ENCODE measurements around the gene SMIM38. TPM values are rescaled to one million over a fixed set of nuclear protein-coding genes. Genes with fewer than 3 reads are reported as not detected.
"Not testable (repeated sequence)": the region's sequence is repeated elsewhere in the genome, so short reads cannot be mapped to it uniquely, and the experiment has no call there.

SMIM38 gene
- total RNA-seq, 1 donor from 2014 or later = 0.32 TPM

DNA sequence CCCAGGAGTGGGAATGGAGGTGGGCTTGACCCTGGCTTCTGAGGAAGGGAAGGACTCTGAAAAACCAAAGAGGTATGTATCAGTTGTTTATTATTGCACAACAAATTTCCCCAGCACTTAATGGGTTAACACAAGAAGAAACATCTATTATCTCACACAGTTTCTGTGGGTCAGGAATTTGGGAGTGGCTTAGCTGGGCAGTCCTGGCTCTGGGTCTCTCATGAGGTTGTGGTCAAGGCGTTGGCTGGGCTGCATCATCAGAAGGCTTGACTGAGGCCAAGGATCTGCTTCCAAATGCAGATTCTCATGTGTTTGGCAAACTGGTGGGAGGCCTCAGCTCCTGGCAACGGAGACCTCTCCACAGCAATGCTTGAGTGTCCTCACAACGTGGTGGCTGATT, 17.5 kb upstream of the SMIM38 start:
- peaks cover 4% of the 10 kb centered on the region for H3K9me3 Mint-ChIP-seq (ENCODE audit: unreplicated experiment)
- peaks cover 3% of the 10 kb centered on the region for H3K27me3 Mint-ChIP-seq (ENCODE audit: unreplicated experiment)
- H3K4me3 Mint-ChIP-seq (ENCODE audit: unreplicated experiment) = no peak overlapping the region
- H3K27ac Mint-ChIP-seq (ENCODE audit: unreplicated experiment) = no peak overlapping the region
- peaks cover 14% of the 10 kb centered on the region for H3K36me3 Mint-ChIP-seq (ENCODE audit: unreplicated experiment)
- TF ChIP-seq, protein P1, sequence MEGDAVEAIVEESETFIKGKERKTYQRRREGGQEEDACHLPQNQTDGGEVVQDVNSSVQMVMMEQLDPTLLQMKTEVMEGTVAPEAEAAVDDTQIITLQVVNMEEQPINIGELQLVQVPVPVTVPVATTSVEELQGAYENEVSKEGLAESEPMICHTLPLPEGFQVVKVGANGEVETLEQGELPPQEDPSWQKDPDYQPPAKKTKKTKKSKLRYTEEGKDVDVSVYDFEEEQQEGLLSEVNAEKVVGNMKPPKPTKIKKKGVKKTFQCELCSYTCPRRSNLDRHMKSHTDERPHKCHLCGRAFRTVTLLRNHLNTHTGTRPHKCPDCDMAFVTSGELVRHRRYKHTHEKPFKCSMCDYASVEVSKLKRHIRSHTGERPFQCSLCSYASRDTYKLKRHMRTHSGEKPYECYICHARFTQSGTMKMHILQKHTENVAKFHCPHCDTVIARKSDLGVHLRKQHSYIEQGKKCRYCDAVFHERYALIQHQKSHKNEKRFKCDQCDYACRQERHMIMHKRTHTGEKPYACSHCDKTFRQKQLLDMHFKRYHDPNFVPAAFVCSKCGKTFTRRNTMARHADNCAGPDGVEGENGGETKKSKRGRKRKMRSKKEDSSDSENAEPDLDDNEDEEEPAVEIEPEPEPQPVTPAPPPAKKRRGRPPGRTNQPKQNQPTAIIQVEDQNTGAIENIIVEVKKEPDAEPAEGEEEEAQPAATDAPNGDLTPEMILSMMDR (IDR thresholded peaks at IDR 0.05; ENCODE audit: partially characterized antibody, unreplicated experiment) = no peak
- DNase-seq = no peak
- H3K4me1 Mint-ChIP-seq (ENCODE audit: low read depth, unreplicated experiment) = no peaks in the 10 kb centered on the region

DNA sequence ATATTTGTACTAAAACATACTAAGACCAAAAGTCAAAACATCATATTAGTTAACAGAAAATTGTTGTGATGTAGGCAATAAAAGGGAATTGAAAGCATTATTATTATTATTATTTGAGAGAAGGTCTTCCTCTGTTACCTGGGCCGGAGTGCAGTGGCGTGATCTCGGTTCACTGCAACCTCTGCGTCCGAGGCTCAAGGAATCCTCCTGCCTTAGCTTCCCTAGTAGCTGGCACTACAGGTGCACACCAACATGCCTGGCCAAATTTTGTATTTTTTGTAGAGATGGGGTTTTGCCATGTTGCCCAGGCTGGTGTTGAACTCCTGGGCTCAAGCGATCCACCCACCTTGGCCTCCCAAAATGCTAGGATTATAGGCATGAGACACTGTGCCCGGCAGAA, 15.6 kb upstream of the SMIM38 start:
- H3K4me1 Mint-ChIP-seq (ENCODE audit: low read depth, unreplicated experiment); DNase-seq; H3K36me3 Mint-ChIP-seq (ENCODE audit: unreplicated experiment); H3K27me3 Mint-ChIP-seq (ENCODE audit: unreplicated experiment); H3K9me3 Mint-ChIP-seq (ENCODE audit: unreplicated experiment); H3K27ac Mint-ChIP-seq (ENCODE audit: unreplicated experiment); H3K4me3 Mint-ChIP-seq (ENCODE audit: unreplicated experiment): not testable (repeated sequence)

DNA sequence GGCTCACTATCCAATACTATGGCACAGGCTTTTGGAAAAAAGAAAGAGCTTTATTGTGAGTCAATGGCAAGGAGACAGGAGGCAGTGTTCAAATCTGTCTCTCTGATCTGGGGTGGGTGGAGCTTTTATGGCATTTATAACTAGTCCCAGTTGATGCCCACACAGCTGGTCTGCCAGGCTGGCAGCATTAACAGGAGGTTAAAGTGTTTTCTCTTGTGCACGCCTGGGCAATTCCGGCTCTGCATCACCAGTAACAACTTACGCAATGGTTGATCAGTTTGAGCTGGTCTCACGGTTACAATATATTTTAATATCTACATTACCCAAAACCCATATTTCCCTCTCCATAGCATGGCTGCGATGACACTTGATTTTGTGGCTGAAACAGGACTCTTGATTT, 15.1 kb upstream of the SMIM38 start:
- TF ChIP-seq, protein P1 (IDR thresholded peaks at IDR 0.05; ENCODE audit: partially characterized antibody, unreplicated experiment) = no peak
- peaks cover 12% of the 10 kb centered on the region for H3K36me3 Mint-ChIP-seq (ENCODE audit: unreplicated experiment)
- peaks cover 3% of the 10 kb centered on the region for H3K27me3 Mint-ChIP-seq (ENCODE audit: unreplicated experiment)
- H3K4me1 Mint-ChIP-seq (ENCODE audit: low read depth, unreplicated experiment) = no peaks in the 10 kb centered on the region
- no peak overlapping the region for H3K4me3 Mint-ChIP-seq (ENCODE audit: unreplicated experiment)
- peaks cover 5% of the 10 kb centered on the region for H3K9me3 Mint-ChIP-seq (ENCODE audit: unreplicated experiment)
- no peak for DNase-seq
- H3K27ac Mint-ChIP-seq (ENCODE audit: unreplicated experiment) = no peak overlapping the region

DNA sequence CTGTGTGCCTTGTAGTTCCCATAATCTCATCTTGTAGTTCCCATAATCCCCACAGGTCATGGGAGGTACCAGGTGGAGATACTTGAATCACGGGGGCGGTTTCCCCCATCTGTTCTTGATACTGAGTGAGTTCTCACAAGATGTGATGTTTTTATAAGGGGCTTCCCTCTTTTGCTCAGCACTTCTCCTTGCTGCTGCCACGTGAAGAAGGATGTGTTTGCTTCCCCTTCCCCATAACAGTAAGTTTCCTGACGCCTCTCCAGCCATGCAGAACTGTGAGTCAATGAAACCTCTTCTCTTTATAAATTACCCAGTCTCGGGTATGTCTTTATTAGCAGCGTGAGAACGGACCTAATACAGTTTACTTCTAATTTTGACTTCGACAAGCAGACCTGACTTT, 14.0 kb upstream of the SMIM38 start:
- Mint-ChIP-seq H3K9me3 (ENCODE audit: unreplicated experiment) (peaks cover 9% of the 10 kb centered on the region), H3K4me1 (ENCODE audit: low read depth, unreplicated experiment) (no peaks in the 10 kb centered on the region), H3K27ac (ENCODE audit: unreplicated experiment) (no peak overlapping the region), H3K4me3 (ENCODE audit: unreplicated experiment) (no peak overlapping the region), H3K27me3 (ENCODE audit: unreplicated experiment) (no peaks in the 10 kb centered on the region), H3K36me3 (ENCODE audit: unreplicated experiment) (peaks cover 15% of the 10 kb centered on the region)
- DNase-seq = no peak
- TF ChIP-seq, protein P1 (IDR thresholded peaks at IDR 0.05; ENCODE audit: partially characterized antibody, unreplicated experiment) = no peak

DNA sequence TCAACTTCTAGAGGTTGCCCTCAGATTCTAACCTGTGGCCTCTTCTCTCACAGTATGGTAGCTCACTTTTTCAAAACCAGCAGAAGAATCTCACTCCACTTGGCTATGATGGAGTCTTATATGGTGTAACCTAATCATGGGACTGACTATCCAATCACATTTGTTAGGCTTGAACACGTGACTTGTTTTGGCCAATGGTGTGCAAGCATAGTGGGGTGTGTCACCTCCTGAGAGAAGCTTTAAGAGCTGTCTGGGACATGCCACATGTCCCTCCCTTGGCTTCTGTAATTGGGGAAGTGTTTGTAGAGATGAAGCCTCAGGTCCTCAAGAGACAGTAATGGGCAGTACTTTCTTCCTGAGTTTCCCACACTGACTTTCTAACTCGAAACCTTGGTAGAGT, 12.8 kb upstream of the SMIM38 start:
- no peak overlapping the region for H3K4me3 Mint-ChIP-seq (ENCODE audit: unreplicated experiment)
- H3K4me1 Mint-ChIP-seq (ENCODE audit: low read depth, unreplicated experiment) = no peaks in the 10 kb centered on the region
- H3K36me3 Mint-ChIP-seq (ENCODE audit: unreplicated experiment) = peaks cover 15% of the 10 kb centered on the region
- no peak overlapping the region for H3K27ac Mint-ChIP-seq (ENCODE audit: unreplicated experiment)
- no peak for DNase-seq
- peaks cover 9% of the 10 kb centered on the region for H3K9me3 Mint-ChIP-seq (ENCODE audit: unreplicated experiment)
- TF ChIP-seq, protein P1 (IDR thresholded peaks at IDR 0.05; ENCODE audit: partially characterized antibody, unreplicated experiment) = no peak
- no peaks in the 10 kb centered on the region for H3K27me3 Mint-ChIP-seq (ENCODE audit: unreplicated experiment)

Measured in glutamatergic neuron (in vitro differentiated cells).